Measurements from ENCODE around the gene NUP210. TPM values are rescaled to one million over a fixed set of nuclear protein-coding genes. Genes with fewer than 3 reads are reported as not detected.

The NUP210 gene
- total and polyA plus RNA-seq, 2 donors (not counting 3 experiments of a cell fraction or from before 2014, with no cell fraction given) = 0.14 to 0.84 TPM

DNA sequence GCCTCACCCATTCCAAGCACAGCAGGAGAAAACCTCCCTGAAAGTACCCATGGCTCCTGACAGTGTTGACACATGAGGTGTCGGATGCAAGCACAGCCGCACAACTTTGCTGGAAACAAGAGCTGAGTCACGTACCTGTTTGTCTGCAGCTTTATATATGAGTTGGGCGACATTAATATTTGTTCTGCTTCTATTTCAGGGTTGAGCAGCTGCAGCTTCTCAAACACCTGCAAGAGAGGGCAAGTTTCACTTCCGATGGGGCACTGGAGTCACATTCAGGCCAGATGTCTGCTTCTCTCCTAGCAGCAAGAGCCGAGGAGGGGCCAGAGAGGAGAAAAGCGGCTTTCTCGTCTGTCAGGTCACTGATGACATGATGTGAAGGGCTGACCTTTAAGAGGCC is 88.0 kb downstream of the NUP210 start:
- Histone ChIP-seq H3K27me3 (ENCODE audit: control insufficient read depth in 2 of 2, insufficient read depth in 2 of 2, low read length in 2 of 2) (no peaks in the 10 kb centered on the region), H2AFZ (ENCODE audit: low read depth, low read length) (no peak overlapping the region), H3K79me2 (ENCODE audit: control insufficient read depth, insufficient read depth, low read length) (no peaks in the 10 kb centered on the region), H3K4me2 (ENCODE audit: insufficient read depth, low read length) (no peak overlapping the region), H3K9ac (replicated peaks; ENCODE audit: extremely low read depth, insufficient read depth, low read length) (no peak overlapping the region), H4K20me1 (replicated peaks; ENCODE audit: control insufficient read depth, extremely low read depth, insufficient read depth, low read length) (no peaks in the 10 kb centered on the region), H3K27ac (ENCODE audit: insufficient read depth, low read depth, low read length) (no peak overlapping the region), H3K9me3 (replicated peaks; ENCODE audit: control insufficient read depth, insufficient read depth, low read length) (no peaks in the 10 kb centered on the region), H3K4me1 (ENCODE audit: control insufficient read depth, extremely low read depth, insufficient read depth, low read length) (no peaks in the 10 kb centered on the region), H3K4me3 (replicated peaks in 1 of 3; ENCODE audit: insufficient read depth in 1 of 3, low read depth in 1 of 3, low read length in 3 of 3) (no peak overlapping the region), H3K36me3 (ENCODE audit: control insufficient read depth in 2 of 2, extremely low read depth in 1 of 2, insufficient read depth in 2 of 2, low read length in 2 of 2) (no peaks in the 10 kb centered on the region), H3K9me1 (replicated peaks; ENCODE audit: control insufficient read depth, extremely low read depth, insufficient read depth, low read length) (no peaks in the 10 kb centered on the region)
- dilution Hi-C loops (cut with MboI; ENCODE audit: extremely low pct_ligation_motif_present, low sequenced_read_pairs) (no loop called here), intact Hi-C loops (cut with micrococcal nuclease) (no loop called here)
- POLR2A ChIA-PET = no interaction called here
- TF ChIP-seq FOS (IDR thresholded peaks at IDR 0.05; ENCODE audit: borderline replicate concordance, insufficient read depth, low read length) (no peak), POLR2AphosphoS5 (IDR thresholded peaks at IDR 0.05; ENCODE audit: insufficient read depth, low read depth, low read length) (no peak), JUN (IDR thresholded peaks at IDR 0.05; ENCODE audit: borderline replicate concordance, insufficient read depth, insufficient read length, low read depth) (no peak), EZH2 (IDR thresholded peaks at IDR 0.05; ENCODE audit: borderline replicate concordance, low read depth, low read length, severe bottlenecking) (no peak), GATA2 (IDR thresholded peaks at IDR 0.05; ENCODE audit: insufficient read depth, insufficient read length, low read depth, low read length) (no peak), MYC (IDR thresholded peaks at IDR 0.05; ENCODE audit: low read depth, low read length) (no peak), POLR2A (IDR thresholded peaks at IDR 0.05; ENCODE audit: low read depth, low read length) (no peak)
- TF ChIP-seq, protein P1, sequence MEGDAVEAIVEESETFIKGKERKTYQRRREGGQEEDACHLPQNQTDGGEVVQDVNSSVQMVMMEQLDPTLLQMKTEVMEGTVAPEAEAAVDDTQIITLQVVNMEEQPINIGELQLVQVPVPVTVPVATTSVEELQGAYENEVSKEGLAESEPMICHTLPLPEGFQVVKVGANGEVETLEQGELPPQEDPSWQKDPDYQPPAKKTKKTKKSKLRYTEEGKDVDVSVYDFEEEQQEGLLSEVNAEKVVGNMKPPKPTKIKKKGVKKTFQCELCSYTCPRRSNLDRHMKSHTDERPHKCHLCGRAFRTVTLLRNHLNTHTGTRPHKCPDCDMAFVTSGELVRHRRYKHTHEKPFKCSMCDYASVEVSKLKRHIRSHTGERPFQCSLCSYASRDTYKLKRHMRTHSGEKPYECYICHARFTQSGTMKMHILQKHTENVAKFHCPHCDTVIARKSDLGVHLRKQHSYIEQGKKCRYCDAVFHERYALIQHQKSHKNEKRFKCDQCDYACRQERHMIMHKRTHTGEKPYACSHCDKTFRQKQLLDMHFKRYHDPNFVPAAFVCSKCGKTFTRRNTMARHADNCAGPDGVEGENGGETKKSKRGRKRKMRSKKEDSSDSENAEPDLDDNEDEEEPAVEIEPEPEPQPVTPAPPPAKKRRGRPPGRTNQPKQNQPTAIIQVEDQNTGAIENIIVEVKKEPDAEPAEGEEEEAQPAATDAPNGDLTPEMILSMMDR (IDR thresholded peaks at IDR 0.05; ENCODE audit: extremely low read depth in 1 of 2, insufficient read depth in 1 of 2, low read depth in 1 of 2, low read length in 2 of 2) = no peak
- TF ChIP-seq, protein P2, sequence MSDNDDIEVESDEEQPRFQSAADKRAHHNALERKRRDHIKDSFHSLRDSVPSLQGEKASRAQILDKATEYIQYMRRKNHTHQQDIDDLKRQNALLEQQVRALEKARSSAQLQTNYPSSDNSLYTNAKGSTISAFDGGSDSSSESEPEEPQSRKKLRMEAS (IDR thresholded peaks at IDR 0.05; ENCODE audit: insufficient read depth, insufficient read length) = no peak
- DNase-seq (ENCODE audit: low read depth, low spot score) (no peak), FAIRE-seq (no peak)
- BruUV-seq (replicated peaks) = no TSS peak
- CTCF ChIA-PET = no interaction called here

Measured in endothelial cell of umbilical vein (primary cell).